Stimulated activated CD8-positive, alpha-beta memory T cell treated with anti-CD3 and anti-CD28 coated beads, Interleukin-7, amount 100 ng/mL, for 48 hours (primary cell): ENCODE measurements around the gene CLK3.

ENCODE experiments used
- DNase-seq, 2 donors: peaks; one replicate each; pipeline ENCODE4 v3.0.0-alpha.2; 2020; ENCODE audit warnings: low read depth in 1 of 2; ENCODE audit errors: extremely low read depth in 1 of 2

CLK3 gene

GRCh38 chr15:74676801-74677200 lies 61.2 kb downstream of the CLK3 start:
- no peak for DNase-seq
